CD4-positive, alpha-beta T cell treated with Interleukin-10 for 1 hour (primary cell): ENCODE results near the gene GSDMA.
A peak's percentile ranks its signal among the peaks of the same experiment; 100 is the strongest.
"Not testable (repeated sequence)": the region's sequence is repeated elsewhere in the genome, so short reads cannot be mapped to it uniquely, and the experiment has no call there.

Source experiments
- DNase-seq: peaks from one replicate; pipeline ENCODE4 v3.0.0-alpha.2; 2020

The GSDMA gene

DNA sequence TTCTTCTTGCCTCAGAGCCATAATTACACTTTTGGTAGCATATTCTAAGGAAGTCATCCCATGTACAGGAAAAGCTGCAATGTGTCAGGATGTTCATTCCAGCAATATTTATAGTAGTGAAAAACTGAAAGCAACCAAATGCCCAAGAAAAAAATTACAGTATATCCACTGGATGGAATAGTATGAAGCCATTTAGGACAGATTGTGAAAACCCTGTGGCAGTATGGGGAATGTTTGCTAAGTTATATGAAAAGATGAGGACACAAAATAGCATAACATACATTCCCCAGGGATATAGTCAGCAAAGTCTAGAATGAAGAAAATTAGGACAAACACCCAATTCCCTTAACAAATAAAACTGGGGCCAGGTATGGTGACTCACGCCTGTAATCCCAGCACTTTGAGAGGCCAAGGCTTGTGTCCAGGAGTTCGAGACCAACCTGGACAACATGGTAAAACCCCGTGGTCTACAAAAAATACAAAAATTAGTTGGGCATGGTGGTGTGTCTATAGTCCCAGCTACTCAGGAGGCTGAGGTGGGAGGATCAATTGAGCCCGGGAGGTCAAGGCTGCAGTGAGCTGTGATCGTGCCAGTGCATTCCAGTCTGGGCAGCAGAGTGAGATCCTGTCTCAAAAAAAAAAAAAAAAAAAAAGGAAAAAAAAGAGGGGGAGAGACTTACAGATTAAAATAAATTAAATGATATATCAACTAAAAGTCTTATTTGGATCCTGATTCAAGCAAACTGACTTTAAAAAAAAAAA is 33.0 kb upstream of the GSDMA start:
- no peak for DNase-seq

DNA sequence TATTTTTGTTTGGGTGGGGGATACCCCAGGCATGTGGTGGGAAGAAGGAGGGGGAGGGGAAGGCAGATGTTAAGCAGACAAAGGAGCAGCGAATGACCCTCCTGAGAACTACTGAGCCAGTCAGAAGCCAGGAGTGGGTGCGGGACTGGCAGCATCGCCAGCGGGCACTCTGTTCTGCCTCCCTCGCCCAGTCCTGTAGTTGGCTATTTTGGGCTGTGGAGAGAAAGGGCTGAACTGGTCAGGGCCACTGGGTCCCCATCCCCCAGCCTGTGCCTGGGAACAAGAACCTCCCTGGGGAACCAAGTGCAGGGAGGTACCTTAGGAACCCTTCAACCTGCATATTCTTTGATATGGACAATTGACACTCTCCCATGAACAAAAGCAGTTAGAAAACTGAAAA is 28.9 kb upstream of the GSDMA start:
- no peak for DNase-seq

GRCh38 chr17:39934324-39934723 is 28.5 kb upstream of the GSDMA start:
- DNase-seq, result no peak

GRCh38 chr17:39935909-39936308 is 26.9 kb upstream of the GSDMA start:
- DNase-seq, result no peak

GRCh38 chr17:39937447-39937846 is 25.4 kb upstream of the GSDMA start:
- DNase-seq, result no peak

GRCh38 chr17:39938140-39938869 is 24.5 kb upstream of the GSDMA start:
- DNase-seq, result no peak

DNA sequence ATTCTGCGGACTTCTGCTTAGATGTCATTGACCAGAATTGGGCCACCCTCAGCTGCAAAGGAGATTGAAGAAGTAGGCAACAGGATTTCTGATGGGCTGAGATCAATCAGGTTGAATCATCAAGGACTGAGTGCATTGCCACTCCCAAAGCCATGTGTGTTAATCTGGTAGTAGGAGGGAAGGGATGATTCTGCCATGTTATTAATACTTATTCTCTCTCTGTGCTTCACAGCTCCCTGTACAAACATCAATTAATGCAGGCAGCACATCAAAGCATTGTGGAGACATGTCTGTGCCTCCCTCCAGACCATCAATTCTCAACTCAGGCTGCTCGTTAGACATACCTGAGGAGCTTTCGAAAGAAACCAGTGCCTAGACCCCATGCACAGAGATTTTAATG is 23.7 kb upstream of the GSDMA start:
- DNase-seq, result no peak

DNA sequence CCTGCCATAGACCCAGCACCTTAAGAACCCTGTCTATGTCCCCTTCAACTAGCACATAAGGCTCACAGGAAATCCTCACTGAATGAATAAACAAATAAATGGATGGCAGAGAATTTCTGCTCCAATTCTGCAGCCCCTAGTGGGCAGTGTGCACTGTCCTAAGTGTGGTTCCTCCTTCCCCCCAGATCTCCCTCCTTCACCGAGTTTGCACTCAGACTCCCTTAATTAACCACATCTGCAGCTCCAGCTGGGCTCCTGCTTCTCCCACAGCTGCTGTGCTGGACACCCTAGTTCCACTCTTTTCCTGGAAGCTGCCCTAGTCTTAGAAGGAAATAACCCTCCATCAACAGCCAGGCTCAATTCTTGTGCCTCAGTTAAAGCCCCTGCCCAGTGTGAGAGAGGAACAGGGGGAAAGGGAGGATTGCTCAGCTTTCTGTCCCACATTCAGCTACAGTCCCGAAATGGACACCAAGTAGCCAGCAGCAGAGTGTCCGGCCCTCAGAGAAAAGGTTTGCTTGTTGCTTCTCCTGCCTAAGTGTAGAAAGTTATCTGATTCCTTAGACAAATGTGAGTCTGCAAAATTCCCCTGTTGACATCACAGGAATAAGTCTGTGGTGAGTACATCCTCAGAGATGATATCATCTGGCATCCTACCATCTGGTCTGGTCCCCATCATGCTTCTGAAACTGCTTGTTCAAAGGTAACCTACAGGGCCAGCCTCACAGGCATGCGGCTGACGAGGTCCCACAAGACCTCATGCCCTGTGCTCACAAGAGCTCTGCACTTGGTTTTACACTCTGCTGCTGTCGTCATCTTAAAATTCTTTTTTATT is 23.0 kb upstream of the GSDMA start:
- peak; percentile 39 for DNase-seq

DNA sequence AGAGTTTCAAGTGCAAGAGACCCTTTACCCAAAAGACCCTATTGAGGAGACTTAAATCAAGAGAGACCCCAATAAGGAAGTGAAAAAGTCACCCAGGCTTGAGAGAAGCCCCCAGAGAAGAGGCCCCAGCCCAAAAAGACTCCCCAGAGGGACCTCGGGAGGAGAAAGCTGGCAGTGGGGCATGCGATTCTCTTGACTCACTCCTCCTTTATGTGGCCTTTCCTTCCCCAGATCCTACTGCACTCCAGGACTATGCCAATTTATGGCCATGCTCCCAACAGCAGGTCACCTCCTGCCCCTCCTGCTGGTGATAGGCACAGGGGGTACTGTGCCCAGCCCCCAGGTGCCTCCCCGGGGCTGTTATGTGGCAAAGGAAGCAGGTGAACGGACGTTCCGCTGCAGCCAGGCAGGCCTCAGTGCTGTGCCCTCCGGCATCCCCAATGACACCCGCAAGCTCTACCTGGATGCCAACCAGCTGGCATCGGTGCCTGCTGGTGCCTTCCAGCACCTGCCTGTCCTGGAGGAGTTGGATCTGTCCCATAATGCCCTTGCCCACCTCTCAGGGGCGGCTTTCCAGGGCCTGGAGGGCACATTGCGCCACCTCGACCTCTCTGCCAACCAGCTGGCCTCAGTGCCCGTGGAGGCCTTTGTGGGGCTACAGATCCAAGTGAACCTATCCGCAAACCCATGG is 19.0 kb upstream of the GSDMA start:
- no peak for DNase-seq

DNA sequence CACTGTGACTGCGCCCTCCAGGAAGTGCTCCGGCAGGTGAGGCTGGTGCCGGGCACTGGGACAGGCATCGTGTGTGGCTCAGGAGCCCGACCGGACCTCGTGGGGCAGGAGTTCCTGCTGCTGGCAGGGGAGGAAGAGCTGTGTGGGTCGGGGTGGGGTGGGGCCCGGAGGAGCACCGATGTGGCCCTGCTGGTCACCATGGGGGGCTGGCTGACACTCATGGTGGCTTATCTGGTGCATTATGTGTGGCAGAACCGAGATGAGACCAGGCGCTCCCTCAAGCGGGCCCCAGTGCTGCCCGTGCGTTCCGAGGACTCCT is 18.5 kb upstream of the GSDMA start:
- no peak for DNase-seq

- DNase-seq, result no peak
Measured at GRCh38 chr17:39946551-39947330, 16.1 kb upstream of the GSDMA start.

GRCh38 chr17:39948489-39948828 is 14.3 kb upstream of the GSDMA start:
- DNase-seq, result not testable (repeated sequence)

- no peak for DNase-seq
Measured at GRCh38 chr17:39949028-39949427, 13.8 kb upstream of the GSDMA start.

DNA sequence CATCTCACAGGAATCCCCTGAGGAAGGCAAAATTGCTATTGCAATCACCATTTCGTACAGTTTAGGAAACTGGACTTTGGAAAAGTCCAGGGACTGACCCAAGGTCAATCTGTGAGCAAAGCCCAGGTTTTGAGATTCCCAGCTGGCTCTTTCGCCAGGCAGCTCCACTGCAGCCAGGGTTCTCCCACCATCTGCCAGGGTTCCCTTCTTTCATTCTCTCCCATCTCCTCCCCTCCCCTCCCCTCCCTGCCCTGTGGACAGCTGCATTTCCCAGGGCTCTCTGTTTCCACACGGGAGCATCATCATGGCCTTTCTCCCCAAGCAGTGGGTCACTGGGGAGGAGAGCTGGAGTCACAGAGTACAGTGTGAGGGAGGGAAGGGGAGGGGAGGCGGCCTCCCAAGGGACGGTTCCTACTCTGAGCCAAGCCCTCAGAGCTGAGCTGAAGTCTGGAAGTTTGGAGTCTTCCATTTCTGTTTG is 11.9 kb upstream of the GSDMA start:
- DNase-seq, result no peak

GRCh38 chr17:39951924-39952679 is 10.7 kb upstream of the GSDMA start:
- no peak for DNase-seq

DNA sequence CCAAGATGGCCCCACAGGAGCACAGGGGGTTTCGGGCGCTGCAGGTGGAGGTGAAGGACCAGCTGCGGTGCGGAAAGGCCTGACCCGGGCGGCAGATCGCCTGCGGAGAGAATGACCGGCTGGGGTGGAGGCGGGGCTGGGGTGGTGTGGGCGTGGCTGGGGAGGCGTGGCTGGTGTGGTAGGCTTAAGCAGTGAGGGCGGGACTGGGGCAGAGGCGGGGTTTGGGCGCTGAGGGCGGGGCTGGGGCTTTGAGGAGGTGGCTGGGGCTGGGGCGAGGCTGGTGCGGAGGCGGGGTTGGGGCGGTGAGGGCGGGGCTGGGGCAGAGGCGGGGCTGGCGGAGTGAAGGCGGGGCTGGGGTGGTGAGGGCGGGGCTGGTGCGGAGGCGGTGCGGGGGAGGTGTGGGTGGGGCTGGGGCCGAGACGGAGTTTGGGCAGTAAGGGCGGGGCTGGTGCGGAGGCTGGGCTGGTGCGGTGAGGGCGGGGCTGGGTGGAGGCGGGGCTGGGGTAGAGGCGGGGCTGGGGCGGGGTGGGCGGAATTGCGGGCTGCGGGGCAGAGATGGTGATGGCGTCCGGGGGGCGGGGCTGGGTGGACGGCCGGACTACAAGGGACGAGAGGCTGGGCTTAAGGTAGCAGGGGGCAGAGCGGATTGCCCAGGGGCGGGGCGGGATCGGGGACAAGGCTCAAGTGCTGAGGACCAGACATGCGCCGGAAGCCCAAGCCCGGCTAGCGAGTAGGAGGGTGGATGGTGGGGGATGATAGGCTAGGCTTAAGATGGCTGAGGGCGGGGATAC is 9.9 kb upstream of the GSDMA start:
- peak; percentile 96 for DNase-seq

DNA sequence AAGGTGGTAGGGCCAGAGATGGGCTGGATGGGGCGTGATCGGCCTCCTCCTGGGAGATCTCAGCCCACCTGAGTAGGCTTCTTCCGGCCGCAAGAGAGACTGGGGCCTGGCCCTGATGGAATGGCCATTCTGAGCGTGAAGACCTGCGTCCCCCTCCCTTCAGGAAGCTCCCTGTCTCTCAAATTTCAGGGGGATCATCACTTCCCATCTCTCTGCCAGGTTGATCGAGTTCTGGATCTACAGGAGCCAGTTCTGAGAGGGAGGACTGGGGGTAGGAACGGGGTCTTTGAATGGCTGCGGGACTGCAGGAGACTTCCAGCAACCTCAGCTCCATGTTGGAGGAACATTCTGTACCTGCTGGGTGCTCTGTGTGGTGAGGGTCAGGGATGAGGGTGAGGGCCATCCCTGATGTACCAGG is 9.3 kb upstream of the GSDMA start:
- DNase-seq, result no peak

DNA sequence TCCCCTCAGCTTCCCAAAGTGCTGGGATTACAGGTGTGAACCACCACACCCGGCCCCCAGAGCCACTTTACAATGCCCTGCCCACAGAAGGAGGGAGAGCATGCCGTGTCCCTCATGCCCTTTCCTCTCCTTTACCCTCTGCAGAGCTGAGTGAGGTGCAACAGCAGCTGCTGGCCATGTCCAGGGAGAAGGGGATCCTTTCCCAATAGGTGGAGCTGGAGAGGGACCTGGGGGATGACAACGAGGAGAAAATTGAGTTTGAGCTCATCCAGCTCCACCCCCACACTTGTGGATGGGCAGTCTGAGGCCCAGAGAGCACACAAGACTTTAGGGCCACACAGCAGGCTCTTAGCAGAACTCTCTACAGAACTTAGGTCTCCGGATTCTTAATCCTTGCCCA is 7.9 kb upstream of the GSDMA start:
- DNase-seq, result no peak

DNA sequence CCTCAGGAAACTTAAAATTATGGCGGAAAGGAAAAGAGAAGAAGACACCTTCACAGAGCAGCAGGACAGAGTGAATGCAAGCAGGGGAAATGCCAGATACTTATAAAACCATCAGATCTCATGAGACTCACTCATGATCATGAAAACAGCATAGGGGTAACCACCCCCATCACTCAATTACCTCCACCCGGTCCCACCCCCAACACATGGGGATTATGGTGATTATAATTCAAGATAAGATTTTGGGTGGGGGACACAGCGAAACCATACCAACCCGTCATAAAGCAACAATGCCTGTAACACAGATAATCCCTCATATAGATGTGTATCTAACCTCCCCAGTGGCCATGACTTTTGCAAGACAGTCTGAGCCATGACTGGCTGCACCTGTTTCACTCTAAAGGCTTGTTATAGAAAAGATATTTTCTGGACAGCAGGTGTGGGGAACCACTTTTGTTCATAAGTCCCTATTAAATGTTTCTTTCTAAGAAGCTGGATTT is 7.0 kb upstream of the GSDMA start:
- no peak for DNase-seq

- DNase-seq, result no peak
Measured at GRCh38 chr17:39960524-39961041, 2.2 kb upstream of the GSDMA start.
